HepG2 (cell line): ENCODE results near the gene BLMH.

ENCODE experiments used
- KLF12 ChIP-seq: sonication (generic); formaldehyde crosslinking; IDR thresholded peaks from 2 replicates; pipeline ENCODE4 v1.4.0; 2020; ENCODE audit warnings: missing genetic modification reagents, borderline replicate concordance
- MXD1 ChIP-seq: sonication (generic); formaldehyde crosslinking; IDR thresholded peaks from 2 replicates; pipeline ENCODE4 v1.4.0; 2020; ENCODE audit warnings: mild to moderate bottlenecking, missing genetic modification reagents
- SCMH1 ChIP-seq: sonication (generic); formaldehyde crosslinking; IDR thresholded peaks from 2 replicates; pipeline ENCODE4 v1.9.0; 2021; ENCODE audit warnings: missing genetic modification reagents, mild to moderate bottlenecking, borderline replicate concordance

- TF ChIP-seq KLF12 (CRISPR knock-in tag), result no peak
- TF ChIP-seq SCMH1, result no peak
- no peak for TF ChIP-seq MXD1
These were observed 18.8 kb upstream of the BLMH start for GRCh38 chr17:30310562-30310961.
